Skeletal muscle tissue (tissue), 4 donors: ENCODE results near the gene KLF13. TPM values are rescaled to one million over a fixed set of nuclear protein-coding genes. Genes with fewer than 3 reads are reported as not detected.

Experiments
- H3K27ac ChIP-seq: one replicate; pipeline ENCODE4 v1.7.0; 2013; ENCODE audit warnings: mild to moderate bottlenecking, low read depth, low read length, inconsistent platforms
- H3K27me3 ChIP-seq, 3 donors: one replicate each; pipeline ENCODE4 v1.7.0; 2013; ENCODE audit warnings: low read length in 3 of 3; ENCODE audit not compliant: control insufficient read depth in 3 of 3, insufficient read depth in 3 of 3
- H3K36me3 ChIP-seq, 3 donors: one replicate each; pipeline ENCODE4 v1.7.0; 2013; ENCODE audit warnings: low read length in 3 of 3; ENCODE audit not compliant: control insufficient read depth in 3 of 3, insufficient read depth in 3 of 3
- H3K4me1 ChIP-seq, 3 donors: one replicate each; pipeline ENCODE4 v1.7.0; 2013; ENCODE audit warnings: low read length in 3 of 3, mild to moderate bottlenecking in 3 of 3; ENCODE audit not compliant: control insufficient read depth in 3 of 3, insufficient read depth in 3 of 3
- H3K4me3 ChIP-seq, 3 donors: one replicate each; pipeline ENCODE4 v1.7.0; 2013; ENCODE audit warnings: low read length in 3 of 3
- H3K9ac ChIP-seq, 3 donors: one replicate each; pipeline ENCODE4 v1.7.0; 2013; ENCODE audit warnings: low read length in 3 of 3, mild to moderate bottlenecking in 3 of 3, moderate library complexity in 2 of 3, low read depth in 1 of 3
- H3K9me3 ChIP-seq, 3 donors: one replicate each; pipeline ENCODE4 v1.7.0; 2013; ENCODE audit warnings: low read length in 3 of 3; ENCODE audit not compliant: control insufficient read depth in 3 of 3
- total RNA-seq: library from RNA; depleted of rRNA; stranded (reverse); fragments of >200 nt; gene quantifications from one replicate; pipeline ENCODE4 v1.2.3, GENCODE V29; 2014
- donor health status: Osteomylitis.

KLF13 gene
- total RNA-seq, 1 donor from 2014 or later = 20.4 TPM

DNA sequence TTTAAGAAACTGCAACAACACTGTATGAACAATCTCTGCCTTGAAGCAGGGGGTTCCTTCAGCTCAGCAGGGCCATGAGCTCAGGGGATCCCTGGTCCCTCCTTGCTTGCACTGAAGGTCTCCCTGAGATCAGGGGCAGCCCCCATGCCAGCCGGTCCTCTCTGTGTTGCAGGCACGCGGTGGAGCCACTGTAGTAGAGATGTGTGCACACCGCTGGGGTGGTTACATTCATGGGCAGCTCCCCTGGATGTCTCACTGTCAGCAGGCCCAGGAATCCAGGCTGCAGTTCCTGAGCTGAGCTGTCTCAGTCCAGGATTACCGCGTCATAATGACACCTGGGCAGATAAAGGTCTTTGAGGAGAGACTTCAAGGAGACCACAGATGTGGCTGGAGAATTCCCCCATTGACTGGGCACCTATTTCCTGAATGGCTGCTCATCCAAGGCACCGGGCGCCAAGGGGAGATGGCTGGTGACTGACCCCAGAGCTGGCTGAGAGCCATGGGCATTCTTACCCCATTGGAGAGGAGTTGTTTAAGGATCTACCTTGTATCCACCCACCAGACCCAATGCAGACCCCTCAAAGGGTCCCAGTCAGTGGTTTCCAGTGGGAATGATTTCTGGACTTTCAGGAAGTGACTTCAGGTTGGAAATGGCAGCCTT, 10.4 kb upstream of the KLF13 start:
- no peaks in the 10 kb centered on the region for H3K4me1 ChIP-seq
- peaks cover 4 to 7% (median 5%) of the 10 kb centered on the region in 3 donors for H3K9me3 ChIP-seq
- H3K9ac ChIP-seq = no peak overlapping the region
- H3K27me3 ChIP-seq = peaks cover 0 to 7% (median 4%) of the 10 kb centered on the region in 3 donors
- no peaks in the 10 kb centered on the region for H3K36me3 ChIP-seq
- no peak overlapping the region for H3K4me3 ChIP-seq
- no peak overlapping the region for H3K27ac ChIP-seq

DNA sequence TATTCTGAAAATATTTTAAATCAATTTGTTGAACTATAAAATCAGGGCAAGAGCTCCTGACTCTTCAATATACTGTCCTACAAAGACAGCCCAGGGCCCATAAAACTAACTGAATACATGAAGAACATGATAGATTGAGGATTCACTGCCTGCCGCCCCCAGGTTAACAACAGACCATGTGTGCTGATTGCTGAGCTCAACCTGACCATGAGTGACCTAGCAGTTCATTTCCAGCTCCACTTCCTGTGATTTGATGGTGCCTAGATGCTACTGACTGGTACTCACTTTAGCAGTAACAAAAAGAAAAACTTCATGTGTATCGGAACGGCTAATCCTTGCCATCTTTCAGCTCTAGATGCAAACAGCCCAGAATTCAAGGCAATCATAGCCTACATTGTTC, 9.6 kb upstream of the KLF13 start:
- Histone ChIP-seq H3K4me1 (no peaks in the 10 kb centered on the region), H3K36me3 (no peaks in the 10 kb centered on the region), H3K27ac (no peak overlapping the region), H3K27me3 (peaks cover 0 to 7% (median 2%) of the 10 kb centered on the region in 3 donors), H3K9ac (no peak overlapping the region), H3K9me3 (peaks cover 4 to 7% (median 5%) of the 10 kb centered on the region in 3 donors), H3K4me3 (no peak overlapping the region)

GRCh38 chr15:31317421-31318327, 9.0 kb upstream of the KLF13 start:
- Histone ChIP-seq H3K27me3 (peaks cover 0 to 7% (median 0%) of the 10 kb centered on the region in 3 donors), H3K27ac (no peak overlapping the region), H3K36me3 (no peaks in the 10 kb centered on the region), H3K4me3 (no peak overlapping the region), H3K4me1 (no peaks in the 10 kb centered on the region), H3K9ac (no peak overlapping the region), H3K9me3 (peaks cover 4 to 7% (median 5%) of the 10 kb centered on the region in 3 donors)

GRCh38 chr15:31318429-31318828, 8.2 kb upstream of the KLF13 start:
- H3K36me3 ChIP-seq = no peaks in the 10 kb centered on the region
- H3K9ac ChIP-seq = no peak overlapping the region
- H3K4me3 ChIP-seq = no peak overlapping the region
- peaks cover 0 to 7% (median 0%) of the 10 kb centered on the region in 3 donors for H3K27me3 ChIP-seq
- H3K9me3 ChIP-seq = peaks cover 4 to 7% (median 5%) of the 10 kb centered on the region in 3 donors
- no peak overlapping the region for H3K27ac ChIP-seq
- H3K4me1 ChIP-seq = no peaks in the 10 kb centered on the region

- Histone ChIP-seq H3K4me3 (no peak overlapping the region), H3K9ac (no peak overlapping the region), H3K27me3 (peaks cover 0 to 7% (median 0%) of the 10 kb centered on the region in 3 donors), H3K4me1 (peaks cover 5 to 7% (median 6%) of the 10 kb centered on the region in 3 donors), H3K27ac (no peak overlapping the region), H3K9me3 (no peaks in the 10 kb centered on the region), H3K36me3 (no peaks in the 10 kb centered on the region)
Observed at GRCh38 chr15:31320022-31320421, 6.6 kb upstream of the KLF13 start.

- H3K27ac ChIP-seq = no peak overlapping the region
- H3K36me3 ChIP-seq = no peaks in the 10 kb centered on the region
- H3K4me3 ChIP-seq = no peak overlapping the region
- H3K9me3 ChIP-seq = no peaks in the 10 kb centered on the region
- peaks cover 9 to 10% (median 9%) of the 10 kb centered on the region in 3 donors for H3K4me1 ChIP-seq
- H3K9ac ChIP-seq = no peak overlapping the region
- peaks cover 0 to 7% (median 0%) of the 10 kb centered on the region in 3 donors for H3K27me3 ChIP-seq
Observed at GRCh38 chr15:31321418-31321817, 5.2 kb upstream of the KLF13 start.

- H3K27me3 ChIP-seq = peaks cover 0 to 6% (median 0%) of the 10 kb centered on the region in 3 donors
- no peak overlapping the region for H3K27ac ChIP-seq
- no peaks in the 10 kb centered on the region for H3K9me3 ChIP-seq
- no peak overlapping the region for H3K4me3 ChIP-seq
- H3K9ac ChIP-seq = no peak overlapping the region
- H3K36me3 ChIP-seq = no peaks in the 10 kb centered on the region
- H3K4me1 ChIP-seq = peaks cover 9 to 10% (median 9%) of the 10 kb centered on the region in 3 donors
Observed at GRCh38 chr15:31322504-31322903, 4.1 kb upstream of the KLF13 start.

GRCh38 chr15:31323627-31324026, 3.0 kb upstream of the KLF13 start:
- no peaks in the 10 kb centered on the region for H3K36me3 ChIP-seq
- no peaks in the 10 kb centered on the region for H3K9me3 ChIP-seq
- H3K4me1 ChIP-seq = peaks cover 9 to 12% (median 11%) of the 10 kb centered on the region in 3 donors
- H3K4me3 ChIP-seq = no peak overlapping the region
- H3K27ac ChIP-seq = no peak overlapping the region
- H3K27me3 ChIP-seq = peaks cover 0 to under 1% (median 0%) of the 10 kb centered on the region in 3 donors
- no peak overlapping the region for H3K9ac ChIP-seq

DNA sequence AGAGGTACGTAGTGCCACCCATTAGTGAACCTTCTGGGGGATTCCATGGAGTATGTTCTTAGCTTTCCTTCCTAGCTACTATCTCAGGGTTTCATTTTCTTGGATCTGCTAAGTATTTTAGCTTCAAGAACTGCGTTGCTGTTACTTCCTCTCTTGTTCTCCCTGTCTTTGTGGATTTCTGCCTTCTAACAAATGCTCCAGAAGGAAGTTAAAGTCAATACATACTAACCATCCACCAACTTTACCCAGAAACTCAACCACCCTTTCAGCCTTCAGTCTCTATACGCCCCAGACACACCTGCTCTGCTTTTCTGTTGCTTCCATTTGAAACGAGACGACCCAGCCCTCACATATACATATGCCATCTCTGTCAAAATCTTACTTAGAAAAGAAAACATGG, 2.4 kb upstream of the KLF13 start:
- Histone ChIP-seq H3K4me3 (no peak overlapping the region), H3K27ac (no peak overlapping the region), H3K4me1 (peaks cover 15 to 18% (median 16%) of the 10 kb centered on the region in 3 donors), H3K27me3 (no peaks in the 10 kb centered on the region), H3K9ac (no peak overlapping the region), H3K36me3 (no peaks in the 10 kb centered on the region), H3K9me3 (no peaks in the 10 kb centered on the region)
